Measurements from ENCODE around the gene ZNF385B. TPM values are rescaled to one million over a fixed set of nuclear protein-coding genes. Genes with fewer than 3 reads are reported as not detected.

ZNF385B gene
- total RNA-seq, 4 donors from 2014 or later, result 2.2 to 5.0 (median 4.0) TPM

DNA sequence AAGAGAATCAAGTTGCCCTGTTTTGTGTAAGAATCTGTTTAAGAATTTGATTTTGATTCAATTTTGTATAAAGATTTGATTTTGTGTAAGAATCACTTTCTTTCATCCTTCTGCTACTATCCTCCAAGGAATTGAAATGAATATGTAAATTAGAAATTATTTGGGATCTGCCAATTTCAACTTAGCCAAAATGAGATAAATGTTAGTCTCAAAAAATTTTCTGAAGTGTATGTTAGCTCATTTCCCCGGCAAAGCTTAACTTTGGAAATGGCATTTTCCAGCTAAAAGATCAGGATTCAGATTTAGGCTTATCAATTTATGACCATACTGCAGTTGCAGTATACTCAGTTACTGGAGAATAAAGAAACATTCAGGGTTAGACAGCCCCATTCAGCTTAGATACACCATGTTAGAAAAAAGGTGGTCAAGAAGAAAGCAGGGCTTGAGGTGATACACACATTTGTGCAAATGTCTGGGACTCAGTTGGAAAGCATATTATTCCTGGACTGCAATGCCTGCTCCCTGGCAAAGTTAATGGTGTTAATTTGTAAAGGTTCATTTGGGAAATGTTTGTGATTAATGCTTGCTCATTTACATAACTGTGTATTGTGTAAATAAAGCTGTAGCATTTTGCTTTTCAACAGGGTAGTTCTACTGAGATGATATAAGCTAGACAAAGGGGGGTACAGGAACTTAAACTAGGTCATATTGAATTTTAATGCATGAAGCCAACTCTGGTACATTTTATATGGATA, 349.0 kb downstream of the ZNF385B start:
- TF ChIP-seq, protein P1, sequence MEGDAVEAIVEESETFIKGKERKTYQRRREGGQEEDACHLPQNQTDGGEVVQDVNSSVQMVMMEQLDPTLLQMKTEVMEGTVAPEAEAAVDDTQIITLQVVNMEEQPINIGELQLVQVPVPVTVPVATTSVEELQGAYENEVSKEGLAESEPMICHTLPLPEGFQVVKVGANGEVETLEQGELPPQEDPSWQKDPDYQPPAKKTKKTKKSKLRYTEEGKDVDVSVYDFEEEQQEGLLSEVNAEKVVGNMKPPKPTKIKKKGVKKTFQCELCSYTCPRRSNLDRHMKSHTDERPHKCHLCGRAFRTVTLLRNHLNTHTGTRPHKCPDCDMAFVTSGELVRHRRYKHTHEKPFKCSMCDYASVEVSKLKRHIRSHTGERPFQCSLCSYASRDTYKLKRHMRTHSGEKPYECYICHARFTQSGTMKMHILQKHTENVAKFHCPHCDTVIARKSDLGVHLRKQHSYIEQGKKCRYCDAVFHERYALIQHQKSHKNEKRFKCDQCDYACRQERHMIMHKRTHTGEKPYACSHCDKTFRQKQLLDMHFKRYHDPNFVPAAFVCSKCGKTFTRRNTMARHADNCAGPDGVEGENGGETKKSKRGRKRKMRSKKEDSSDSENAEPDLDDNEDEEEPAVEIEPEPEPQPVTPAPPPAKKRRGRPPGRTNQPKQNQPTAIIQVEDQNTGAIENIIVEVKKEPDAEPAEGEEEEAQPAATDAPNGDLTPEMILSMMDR (IDR thresholded peaks at IDR 0.05), result no peak
- TF ChIP-seq POLR2AphosphoS5 (IDR thresholded peaks at IDR 0.05) (no peak), POLR2A (IDR thresholded peaks at IDR 0.05; ENCODE audit: low read depth) (no peak), EP300 (IDR thresholded peaks at IDR 0.05) (no peak)
- H3K27ac ChIP-seq (replicated peaks in 1 of 4), result no peak overlapping the region
- H3K36me3 ChIP-seq, result no peaks in the 10 kb centered on the region
- no peak for DNase-seq (ENCODE audit: extremely low spot score)
- 81% methylated on average over 1 of the region's 1 CpG for WGBS
- H3K4me3 ChIP-seq, result no peak overlapping the region
- intact Hi-C loops (cut with DNase I), result no loop called here
- no peaks in the 10 kb centered on the region for H3K4me1 ChIP-seq
- H3K9me3 ChIP-seq, result peaks cover 0 to 4% (median 0%) of the 10 kb centered on the region in 4 donors
- H3K27me3 ChIP-seq, result no peaks in the 10 kb centered on the region

DNA sequence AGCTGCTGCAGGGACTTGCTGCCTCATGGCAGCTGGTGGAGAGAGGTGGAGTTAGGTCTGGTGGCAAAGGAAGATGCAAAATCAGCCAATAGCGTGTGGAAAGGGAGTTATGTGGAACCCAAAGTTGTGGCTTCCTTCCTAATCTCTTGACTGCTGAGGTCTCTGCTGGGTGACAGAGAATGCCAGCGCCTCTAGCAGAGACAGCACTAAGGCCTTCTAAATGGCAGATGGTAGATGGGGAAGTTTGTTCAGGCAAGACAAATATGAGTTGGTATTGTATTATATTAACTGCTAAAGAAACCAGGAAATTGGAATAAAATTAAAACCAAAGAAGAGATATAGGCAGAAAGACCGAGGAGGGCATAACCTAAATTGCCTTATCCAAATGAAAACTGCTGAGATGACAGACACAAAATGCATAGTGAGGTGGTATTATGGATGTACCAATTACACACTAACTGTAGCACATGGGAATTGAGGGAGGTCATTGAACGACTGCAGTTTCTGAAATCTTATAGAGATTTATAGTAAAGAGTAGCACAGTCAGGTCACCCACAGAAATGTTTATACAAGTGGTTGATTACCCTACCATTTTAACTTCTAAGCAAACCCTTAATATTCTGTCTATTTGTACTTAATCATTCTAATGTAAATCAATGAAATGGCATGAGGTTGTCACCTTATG, 350.2 kb downstream of the ZNF385B start:
- intact Hi-C loops (cut with DNase I), result no loop called here
- WGBS, result 66% methylated on average over 4 of the region's 4 CpGs
- Histone ChIP-seq H3K4me3 (no peak overlapping the region), H3K9me3 (peaks cover 0 to 4% (median 0%) of the 10 kb centered on the region in 4 donors), H3K27ac (replicated peaks in 1 of 4) (no peak overlapping the region), H3K4me1 (no peaks in the 10 kb centered on the region), H3K36me3 (no peaks in the 10 kb centered on the region), H3K27me3 (no peaks in the 10 kb centered on the region)
- DNase-seq (ENCODE audit: extremely low spot score), result no peak
- TF ChIP-seq EP300 (IDR thresholded peaks at IDR 0.05) (no peak), POLR2AphosphoS5 (IDR thresholded peaks at IDR 0.05) (no peak), POLR2A (IDR thresholded peaks at IDR 0.05; ENCODE audit: low read depth) (no peak)
- TF ChIP-seq, protein P1 (IDR thresholded peaks at IDR 0.05), result no peak

DNA sequence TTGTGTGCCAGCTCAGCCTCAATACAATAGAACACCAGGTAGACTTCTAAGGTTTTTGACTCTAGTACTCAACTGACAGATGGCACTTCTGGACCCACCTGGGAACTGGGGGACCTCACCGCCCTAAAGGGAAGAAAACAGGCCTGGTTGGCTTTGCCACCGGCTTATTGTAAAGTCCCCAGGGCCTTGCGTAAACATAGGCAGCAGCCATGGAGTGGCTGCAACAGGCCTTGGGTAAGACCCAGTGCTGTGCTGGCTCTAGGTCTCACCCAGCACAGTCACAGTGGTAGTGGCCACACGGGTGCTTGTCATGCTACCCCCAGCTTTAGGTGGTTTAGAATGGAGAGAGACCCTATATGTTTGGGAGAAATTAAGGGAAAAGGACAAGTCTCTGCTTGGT, 366.1 kb downstream of the ZNF385B start:
- Histone ChIP-seq H3K27me3 (no peaks in the 10 kb centered on the region), H3K27ac (replicated peaks in 1 of 4) (no peak overlapping the region), H3K4me3 (no peak overlapping the region), H3K4me1 (no peaks in the 10 kb centered on the region), H3K9me3 (no peaks in the 10 kb centered on the region), H3K36me3 (no peaks in the 10 kb centered on the region)
- DNase-seq (ENCODE audit: extremely low spot score), result no peak
- WGBS, result 93% methylated on average over 3 of the region's 4 CpGs
- TF ChIP-seq POLR2A (IDR thresholded peaks at IDR 0.05; ENCODE audit: low read depth), result no peak
- TF ChIP-seq, protein P1 (IDR thresholded peaks at IDR 0.05), result no peak
- no peak for TF ChIP-seq POLR2AphosphoS5 (IDR thresholded peaks at IDR 0.05)
- TF ChIP-seq EP300 (IDR thresholded peaks at IDR 0.05), result no peak
- intact Hi-C loops (cut with DNase I), result no loop called here

DNA sequence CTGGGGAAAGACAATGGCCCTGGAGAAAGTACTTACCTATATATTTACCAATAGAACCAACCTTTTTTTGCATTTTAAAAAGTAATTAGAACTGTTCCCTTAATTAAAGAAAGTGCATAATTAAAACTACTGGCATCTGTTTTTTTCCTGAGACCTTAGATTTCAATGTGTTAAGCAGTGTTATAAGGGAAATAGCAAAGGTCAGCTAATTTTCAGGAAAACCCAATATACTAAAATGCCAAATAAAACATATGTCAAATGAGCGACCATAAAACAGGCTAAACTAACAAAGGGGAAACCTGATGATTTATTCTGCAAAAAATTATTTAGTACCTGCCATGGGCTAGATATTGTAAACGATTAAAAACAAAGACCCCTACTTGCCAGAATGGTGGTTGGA, 372.8 kb downstream of the ZNF385B start:
- WGBS, result 79% methylated on average over 2 of the region's 2 CpGs
- intact Hi-C loops (cut with DNase I), result no loop called here

More for the DNA sequence above, 372.8 kb downstream of the ZNF385B start:
- TF ChIP-seq POLR2A (IDR thresholded peaks at IDR 0.05; ENCODE audit: low read depth), result no peak
- no peak for TF ChIP-seq POLR2AphosphoS5 (IDR thresholded peaks at IDR 0.05)
- TF ChIP-seq, protein P1 (IDR thresholded peaks at IDR 0.05), result no peak
- TF ChIP-seq EP300 (IDR thresholded peaks at IDR 0.05), result no peak
- H3K9me3 ChIP-seq, result no peaks in the 10 kb centered on the region
- no peaks in the 10 kb centered on the region for H3K36me3 ChIP-seq
- no peak overlapping the region for H3K27ac ChIP-seq (replicated peaks in 1 of 4)
- no peak overlapping the region for H3K4me3 ChIP-seq
- no peak for DNase-seq (ENCODE audit: extremely low spot score)
- no peaks in the 10 kb centered on the region for H3K27me3 ChIP-seq
- H3K4me1 ChIP-seq, result peaks cover 0 to 16% (median 13%) of the 10 kb centered on the region in 4 donors

Data from esophagus muscularis mucosa (tissue), 4 donors.